ENCODE data around the gene DUOXA2.

DUOXA2 gene

DNA sequence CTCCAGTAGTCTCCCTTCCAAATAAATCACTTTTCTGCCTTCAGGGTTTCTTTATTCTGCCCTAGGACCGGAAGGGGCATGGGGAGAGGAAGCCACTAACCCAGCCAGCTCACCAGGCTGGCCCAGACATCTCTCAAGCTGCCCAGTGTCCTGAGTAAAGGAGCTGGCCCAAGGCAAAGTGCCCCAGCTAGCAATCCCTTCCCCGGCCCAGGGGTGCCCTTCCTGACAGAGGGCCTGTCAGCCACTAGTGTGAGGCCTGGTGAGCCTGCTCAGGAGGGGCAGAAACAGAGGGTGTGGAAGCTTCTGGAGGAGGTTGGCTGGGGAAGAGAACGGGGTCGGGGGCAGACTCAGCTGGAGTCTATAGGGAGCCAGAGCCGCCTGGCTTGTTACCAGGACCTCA lies 51.4 kb downstream of the DUOXA2 start:
- no peak for DNase-seq

DNA sequence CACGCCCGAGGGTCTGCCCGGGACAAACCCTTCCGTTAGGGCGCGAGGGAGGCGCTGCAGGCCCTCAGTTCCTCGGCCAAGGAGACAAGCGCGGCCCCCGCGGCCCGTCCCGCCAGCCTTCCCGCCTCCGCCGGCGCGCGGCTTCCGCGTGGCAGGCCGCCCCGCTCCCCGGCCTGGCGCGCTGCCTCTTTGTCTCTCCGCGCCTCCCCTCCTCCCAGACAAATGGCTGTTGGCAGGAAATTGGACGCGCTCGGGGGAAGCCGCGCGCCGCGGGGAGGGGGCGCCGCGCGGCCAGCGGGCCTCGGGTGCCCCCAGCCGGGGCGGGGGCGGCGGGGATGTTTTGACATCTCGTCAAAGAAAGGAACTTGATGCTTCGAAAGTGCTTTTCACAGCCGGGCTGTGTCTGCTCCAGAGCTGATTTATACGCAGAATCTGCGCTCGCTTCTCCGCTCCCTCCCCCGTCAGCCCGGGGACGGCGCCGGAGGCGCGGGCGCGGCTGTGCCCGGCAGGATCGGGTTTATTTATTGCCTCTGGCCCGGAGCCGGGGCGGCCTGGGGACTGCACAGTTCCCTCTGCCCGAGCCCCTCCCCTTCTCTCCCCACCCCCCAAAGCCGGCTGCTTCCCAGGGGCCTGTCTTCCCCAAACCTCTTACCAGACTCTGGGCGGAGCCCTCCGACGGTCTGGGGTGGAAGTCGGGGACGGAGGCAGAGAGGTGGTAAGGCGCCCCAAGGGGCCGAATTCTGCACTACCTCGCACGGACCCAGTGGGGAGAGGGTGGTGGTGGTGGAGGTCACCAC lies 52.9 kb downstream of the DUOXA2 start:
- peak; percentile 77 for DNase-seq

DNA sequence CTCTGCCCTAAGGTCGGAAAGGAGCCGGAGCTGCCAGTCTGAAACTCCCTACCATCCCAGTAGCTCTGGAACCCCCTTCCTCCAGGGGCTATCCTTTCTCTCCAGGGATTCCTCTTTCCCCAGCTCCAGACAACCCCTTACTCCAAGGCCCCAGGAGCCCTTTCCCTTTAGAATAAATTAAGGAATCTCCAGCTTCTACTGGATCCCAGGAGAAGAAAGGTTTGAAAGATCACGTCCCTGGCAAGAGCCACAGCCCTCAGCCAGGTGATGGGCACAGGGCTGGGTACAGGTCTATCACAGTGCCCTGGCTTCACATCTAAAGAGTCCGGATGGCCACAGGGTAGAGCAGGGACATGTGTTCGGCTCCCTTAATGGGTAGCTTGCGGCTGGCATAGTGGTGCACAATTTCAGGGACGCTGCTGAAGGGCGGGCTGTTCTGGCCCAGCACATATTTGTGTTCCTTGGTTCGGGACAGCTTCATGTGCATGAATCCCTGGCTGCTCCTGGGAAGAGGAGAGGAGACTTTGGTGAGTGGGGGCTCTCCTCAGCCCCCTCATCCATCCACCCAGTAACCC lies 53.6 kb downstream of the DUOXA2 start:
- DNase-seq, result no peak
